ENCODE results near the gene ZSCAN18.

DNA sequence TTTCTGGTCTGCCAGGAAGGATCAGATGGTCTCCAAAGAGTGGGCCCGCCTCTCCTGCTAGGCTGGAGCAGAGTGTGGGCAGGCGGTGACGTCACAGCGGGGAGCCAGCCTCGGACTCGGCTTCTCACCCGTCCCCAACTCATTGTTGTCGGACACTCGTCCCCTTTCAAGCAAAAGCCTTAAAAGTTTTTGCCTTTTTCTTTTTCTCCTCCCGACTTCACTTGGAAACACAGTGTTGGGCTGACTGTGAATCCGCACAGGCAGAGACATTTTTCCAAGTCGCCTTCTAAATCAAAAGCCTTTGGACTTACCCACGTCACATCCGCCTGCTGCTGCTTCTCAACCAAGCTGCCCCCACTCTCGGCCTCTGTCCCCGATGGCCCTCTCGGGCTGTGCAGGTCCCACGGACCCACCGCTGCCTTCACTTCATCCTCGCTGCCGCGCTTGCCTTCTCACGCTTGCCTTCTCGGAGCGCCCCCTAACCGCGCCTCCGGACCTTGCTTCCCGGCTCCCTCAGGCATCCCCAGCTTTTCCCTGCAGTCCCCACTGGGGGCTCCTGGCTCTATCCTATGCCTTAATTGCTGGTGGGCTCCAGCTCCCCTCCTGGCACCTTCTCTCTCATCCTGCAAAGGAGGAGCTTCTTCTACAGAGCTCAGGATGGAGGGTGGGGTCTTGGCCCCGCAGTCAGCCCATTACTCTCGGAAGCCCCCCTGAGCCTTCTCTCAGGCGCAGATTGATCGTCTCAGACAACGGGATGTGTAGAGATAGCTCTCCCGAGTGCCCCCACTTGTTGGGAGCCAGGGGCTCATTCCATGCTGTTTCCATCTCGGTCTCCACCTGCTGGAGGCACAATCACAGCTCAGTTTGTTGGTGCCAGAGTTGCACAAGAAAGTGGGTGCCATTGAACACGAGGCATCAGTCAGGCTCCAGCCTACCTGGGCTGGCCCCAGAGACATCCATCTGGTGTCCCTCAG, 42.8 kb downstream of the ZSCAN18 start:
- TF ChIP-seq, protein P1, sequence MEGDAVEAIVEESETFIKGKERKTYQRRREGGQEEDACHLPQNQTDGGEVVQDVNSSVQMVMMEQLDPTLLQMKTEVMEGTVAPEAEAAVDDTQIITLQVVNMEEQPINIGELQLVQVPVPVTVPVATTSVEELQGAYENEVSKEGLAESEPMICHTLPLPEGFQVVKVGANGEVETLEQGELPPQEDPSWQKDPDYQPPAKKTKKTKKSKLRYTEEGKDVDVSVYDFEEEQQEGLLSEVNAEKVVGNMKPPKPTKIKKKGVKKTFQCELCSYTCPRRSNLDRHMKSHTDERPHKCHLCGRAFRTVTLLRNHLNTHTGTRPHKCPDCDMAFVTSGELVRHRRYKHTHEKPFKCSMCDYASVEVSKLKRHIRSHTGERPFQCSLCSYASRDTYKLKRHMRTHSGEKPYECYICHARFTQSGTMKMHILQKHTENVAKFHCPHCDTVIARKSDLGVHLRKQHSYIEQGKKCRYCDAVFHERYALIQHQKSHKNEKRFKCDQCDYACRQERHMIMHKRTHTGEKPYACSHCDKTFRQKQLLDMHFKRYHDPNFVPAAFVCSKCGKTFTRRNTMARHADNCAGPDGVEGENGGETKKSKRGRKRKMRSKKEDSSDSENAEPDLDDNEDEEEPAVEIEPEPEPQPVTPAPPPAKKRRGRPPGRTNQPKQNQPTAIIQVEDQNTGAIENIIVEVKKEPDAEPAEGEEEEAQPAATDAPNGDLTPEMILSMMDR (IDR thresholded peaks at IDR 0.05): no peak
- TF ChIP-seq POLR2A (IDR thresholded peaks at IDR 0.05): no peak

Measured in Peyer's patch (tissue), 4 donors.